OCI-LY1 (cell line): ENCODE results near the gene BLID.

Source experiments
- H2AFZ ChIP-seq: fragments of 200-600 bp; sonication (generic), shearing (Covaris generic); 2 replicates; pipeline ENCODE4 v1.6.0; 2014; ENCODE audit warnings: antibody characterized with exemption, mild to moderate bottlenecking, low read length
- H3F3A ChIP-seq: fragments of 200-600 bp; sonication (generic), shearing (Covaris generic); 2 replicates; pipeline ENCODE4 v1.6.0; 2014; ENCODE audit warnings: mild to moderate bottlenecking, antibody characterized with exemption, low read length, moderate library complexity; ENCODE audit not compliant: insufficient read depth
- H3K27ac ChIP-seq: fragments of 200-600 bp; sonication (generic); 2 replicates; pipeline ENCODE4 v1.5.1; 2014; ENCODE audit warnings: low read length, mixed run types, mild to moderate bottlenecking, low read depth; ENCODE audit not compliant: poor library complexity, severe bottlenecking
- H3K27me3 ChIP-seq: fragments of 200-600 bp; sonication (generic); 2 replicates; pipeline ENCODE4 v1.6.0; 2014; ENCODE audit warnings: antibody characterized with exemption, mild to moderate bottlenecking, low read length, moderate library complexity; ENCODE audit not compliant: insufficient read depth
- H3K36me3 ChIP-seq: fragments of 200-600 bp; sonication (generic); 2 replicates; pipeline ENCODE4 v1.6.1; 2014; ENCODE audit warnings: mild to moderate bottlenecking, antibody characterized with exemption, low read length, moderate library complexity, mixed read lengths; ENCODE audit not compliant: insufficient read depth
- H3K4me1 ChIP-seq: fragments of 200-600 bp; sonication (generic); 2 replicates; pipeline ENCODE4 v1.5.1; 2014; ENCODE audit warnings: mild to moderate bottlenecking, low read length, moderate library complexity; ENCODE audit not compliant: insufficient read depth, severe bottlenecking
- H3K4me2 ChIP-seq: fragments of 200-600 bp; sonication (generic), shearing (Covaris generic); 2 replicates; pipeline ENCODE4 v1.6.1; 2014; ENCODE audit warnings: low read length
- H3K4me3 ChIP-seq: fragments of 200-600 bp; sonication (generic); 2 replicates; pipeline ENCODE4 v1.5.1; 2014; ENCODE audit warnings: low read length, low read depth, mild to moderate bottlenecking, mixed read lengths; ENCODE audit not compliant: poor library complexity, severe bottlenecking
- H3K79me2 ChIP-seq: fragments of 200-600 bp; shearing (Covaris generic); 2 replicates; pipeline ENCODE4 v1.6.1; 2016; ENCODE audit warnings: mixed run types, low read length, mixed read lengths; ENCODE audit not compliant: insufficient read depth
- H3K9ac ChIP-seq: fragments of 200-600 bp; sonication (generic), shearing (Covaris generic); 2 replicates; pipeline ENCODE4 v1.6.1; 2014; ENCODE audit warnings: mild to moderate bottlenecking, low read length, mixed read lengths
- H3K9me2 ChIP-seq: fragments of 200-600 bp; sonication (generic), shearing (Covaris generic); 2 replicates; pipeline ENCODE4 v1.6.1; 2014; ENCODE audit warnings: low read depth, mild to moderate bottlenecking, low read length, mixed read lengths
- H3K9me3 ChIP-seq: fragments of 200-600 bp; shearing (Covaris generic); 2 replicates; pipeline ENCODE4 v1.6.1; 2014; ENCODE audit warnings: low read length, mixed read lengths
- H4K20me1 ChIP-seq: fragments of 200-600 bp; sonication (generic), shearing (Covaris generic); 2 replicates; pipeline ENCODE4 v1.6.0; 2016; ENCODE audit warnings: mild to moderate bottlenecking, low read length; ENCODE audit not compliant: insufficient read depth
- CTCF ChIP-seq: fragments of 200-600 bp; sonication (generic), shearing (Covaris generic); IDR thresholded peaks from 2 replicates; pipeline ENCODE4 v1.5.1; 2017; ENCODE audit warnings: mild to moderate bottlenecking, antibody characterized with exemption, low read length, moderate library complexity, mixed read lengths
- EZH2 ChIP-seq: fragments of 200-600 bp; sonication (generic), shearing (Covaris generic); IDR thresholded peaks from 2 replicates; pipeline ENCODE4 v1.8.0; 2017; ENCODE audit warnings: borderline replicate concordance, mixed run types, mild to moderate bottlenecking, antibody characterized with exemption, low read length, moderate library complexity, mixed read lengths

BLID gene

GRCh38 chr11:122085264-122085663, 30.8 kb downstream of the BLID start:
- H3K9me2 ChIP-seq: no peaks in the 10 kb centered on the region
- no peaks in the 10 kb centered on the region for H3K27me3 ChIP-seq
- H3K4me1 ChIP-seq: no peaks in the 10 kb centered on the region
- H3K79me2 ChIP-seq: no peaks in the 10 kb centered on the region
- no peaks in the 10 kb centered on the region for H4K20me1 ChIP-seq
- no peak overlapping the region for H2AFZ ChIP-seq
- H3K9ac ChIP-seq: no peak overlapping the region
- H3K9me3 ChIP-seq: no peaks in the 10 kb centered on the region
- H3K27ac ChIP-seq: no peak overlapping the region
- H3K4me3 ChIP-seq: no peak overlapping the region
- H3K4me2 ChIP-seq: no peak overlapping the region
- TF ChIP-seq EZH2 (no peak), CTCF (no peak)
- no peaks in the 10 kb centered on the region for H3F3A ChIP-seq
- no peaks in the 10 kb centered on the region for H3K36me3 ChIP-seq

GRCh38 chr11:122082205-122082604, 33.8 kb downstream of the BLID start:
- Histone ChIP-seq H3K4me3 (no peak overlapping the region), H3K36me3 (no peaks in the 10 kb centered on the region), H3K27me3 (no peaks in the 10 kb centered on the region), H2AFZ (no peak overlapping the region), H3K9me3 (no peaks in the 10 kb centered on the region), H3K9ac (no peak overlapping the region), H4K20me1 (no peaks in the 10 kb centered on the region), H3K79me2 (no peaks in the 10 kb centered on the region), H3K4me2 (no peak overlapping the region), H3K9me2 (no peaks in the 10 kb centered on the region), H3K27ac (no peak overlapping the region), H3F3A (no peaks in the 10 kb centered on the region), H3K4me1 (no peaks in the 10 kb centered on the region)
- TF ChIP-seq CTCF: no peak
- no peak for TF ChIP-seq EZH2

GRCh38 chr11:122081073-122081472, 34.9 kb downstream of the BLID start:
- Histone ChIP-seq H3K36me3 (no peaks in the 10 kb centered on the region), H4K20me1 (no peaks in the 10 kb centered on the region), H3K4me1 (no peaks in the 10 kb centered on the region), H3K9me2 (no peaks in the 10 kb centered on the region), H3K79me2 (no peaks in the 10 kb centered on the region), H3K27ac (no peak overlapping the region), H3K9ac (no peak overlapping the region), H2AFZ (no peak overlapping the region), H3K4me3 (no peak overlapping the region), H3F3A (no peaks in the 10 kb centered on the region), H3K27me3 (no peaks in the 10 kb centered on the region), H3K9me3 (no peaks in the 10 kb centered on the region), H3K4me2 (no peak overlapping the region)
- TF ChIP-seq CTCF (no peak), EZH2 (no peak)
